ENCODE measurements around the gene SNRPA.

- TF ChIP-seq CTCF (IDR thresholded peaks at IDR 0.05) (no peak), POLR2AphosphoS5 (IDR thresholded peaks at IDR 0.05; ENCODE audit: insufficient read depth in 1 of 2, low read depth in 1 of 2) (no peak), POLR2A (IDR thresholded peaks at IDR 0.05) (no peak)
Measured at GRCh38 chr19:40747536-40747935, 3.5 kb upstream of the SNRPA start.
